HL-60/S4 (cell line): ENCODE results near the gene GIT1.

Source experiments
- in situ Hi-C: fragments of 300-500 bp; cut with MboI; formaldehyde crosslinking; loops from 2 replicates; pipeline ENCODE4 v1.14.3; 2022; ENCODE audit warnings: low sequenced_read_pairs

GIT1 gene

DNA sequence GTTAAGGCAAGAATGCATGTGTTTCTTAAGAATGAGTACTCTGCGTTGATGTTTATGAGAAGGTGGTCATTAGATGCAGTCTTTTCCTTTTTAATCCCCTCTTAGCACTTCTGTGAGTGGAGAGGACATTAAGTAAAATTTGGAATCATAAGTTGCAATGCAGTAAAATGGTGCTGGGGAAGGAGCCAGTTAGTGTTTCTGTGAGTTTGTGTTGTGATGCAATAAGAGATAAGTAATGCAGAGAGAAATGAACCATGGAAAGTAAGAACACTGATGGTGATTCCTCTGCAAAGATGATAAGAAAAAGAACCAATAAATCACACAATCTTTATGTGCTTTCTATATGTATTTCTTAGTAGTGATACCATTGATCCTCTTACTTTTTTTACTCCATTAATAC is 42.6 kb downstream of the GIT1 start:
- in situ Hi-C loops, result no loop called here

DNA sequence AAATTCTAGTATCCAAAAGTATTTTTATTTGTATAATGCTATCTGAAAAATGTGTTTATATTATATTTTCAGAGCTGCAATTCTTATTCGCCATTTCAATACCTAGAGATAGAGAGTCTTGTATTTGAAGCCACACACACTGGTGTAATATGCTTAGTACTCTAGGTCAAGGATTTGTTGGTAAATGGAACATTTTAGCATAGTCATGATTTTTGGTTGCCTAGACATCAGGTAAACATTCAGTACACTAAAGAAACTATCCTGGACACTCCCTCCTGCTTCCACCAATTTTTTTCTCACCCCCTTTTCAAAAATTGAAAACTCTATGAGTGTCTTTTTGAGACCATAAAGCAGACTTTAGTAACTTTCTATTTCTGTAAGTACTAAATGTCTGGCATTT is 43.4 kb downstream of the GIT1 start:
- in situ Hi-C loops, result no loop called here

- in situ Hi-C loops, result no loop called here
These were observed 45.4 kb downstream of the GIT1 start for GRCh38 chr17:29544066-29544465.

- in situ Hi-C loops, result no loop called here
These were observed 55.5 kb downstream of the GIT1 start for GRCh38 chr17:29533976-29534375.

GRCh38 chr17:29526322-29526721 is 63.1 kb downstream of the GIT1 start:
- in situ Hi-C loops, result no loop called here

- in situ Hi-C loops, result no loop called here
These were observed 64.8 kb downstream of the GIT1 start for GRCh38 chr17:29524692-29525091.
